Spinal cord (tissue), 10 donors: ENCODE measurements around the gene TNN. TPM values are rescaled to one million over a fixed set of nuclear protein-coding genes. Genes with fewer than 3 reads are reported as not detected.
"Not testable (repeated sequence)": the region's sequence is repeated elsewhere in the genome, so short reads cannot be mapped to it uniquely, and the experiment has no call there.

Experiments used
- DNase-seq, 6 donors: peaks; one replicate each; pipeline versions ENCODE4 v3.0.0 to v3.0.0-alpha.2; 2013 to 2015; ENCODE audit warnings: low spot score in 6 of 6, low read depth in 4 of 6
- H3K27ac ChIP-seq: one replicate; pipeline ENCODE4 v1.5.1; 2013; ENCODE audit warnings: low read depth, low read length, control low read depth
- H3K27me3 ChIP-seq: one replicate; pipeline ENCODE4 v1.6.1; 2013; ENCODE audit warnings: low read length; ENCODE audit not compliant: control insufficient read depth, insufficient read depth
- H3K36me3 ChIP-seq: one replicate; pipeline ENCODE4 v1.6.1; 2013; ENCODE audit warnings: low read length; ENCODE audit not compliant: control insufficient read depth, insufficient read depth
- H3K4me1 ChIP-seq: one replicate; pipeline ENCODE4 v1.6.1; 2013; ENCODE audit warnings: low read length; ENCODE audit not compliant: control insufficient read depth, insufficient read depth
- H3K4me3 ChIP-seq: one replicate; pipeline ENCODE4 v1.5.1; 2013; ENCODE audit warnings: low read depth, low read length, control low read depth
- H3K9me3 ChIP-seq: one replicate; pipeline ENCODE4 v1.6.1; 2013; ENCODE audit warnings: low read length; ENCODE audit not compliant: control insufficient read depth, insufficient read depth
- WGBS: methylation state at CpG from one replicate; pipeline ENCODE4 v1.1.5; 2013; ENCODE audit warnings: missing lambda C conversion rate; ENCODE audit not compliant: insufficient coverage; 5-methylcytosine and 5-hydroxymethylcytosine counted together
- polyA plus RNA-seq, 2 donors: library from polyadenylated mRNA; unstranded; fragments of 120-200 nt; gene quantifications; one replicate each; pipeline ENCODE4 v1.2.1, GENCODE V29; 2013; ENCODE audit not compliant: insufficient read length in 2 of 2
- total RNA-seq, 2 donors: library from RNA; depleted of rRNA in 1 of 2; stranded (reverse); fragments of 120-200 nt in 1 of 2; fragments of >200 nt in 1 of 2; gene quantifications; one replicate each; pipeline versions ENCODE4 v1.2.3 to v1.2.4, GENCODE V29; 2013 to 2014
- donor health status: healthy.

TNN gene
- total and polyA plus RNA-seq, 4 donors, result 1.6 to 16.4 (median 8.4) TPM

GRCh38 chr1:175037416-175037815, 30.2 kb upstream of the TNN start:
- WGBS, result no CpG with 5 or more reads among the region's 7 CpGs
- no peaks in the 10 kb centered on the region for H3K27me3 ChIP-seq
- H3K9me3 ChIP-seq, result no peaks in the 10 kb centered on the region
- peaks cover 3% of the 10 kb centered on the region for H3K4me1 ChIP-seq
- no peak overlapping the region for H3K27ac ChIP-seq
- H3K4me3 ChIP-seq, result no peak overlapping the region
- no peaks in the 10 kb centered on the region for H3K36me3 ChIP-seq
- no peak for DNase-seq

DNA sequence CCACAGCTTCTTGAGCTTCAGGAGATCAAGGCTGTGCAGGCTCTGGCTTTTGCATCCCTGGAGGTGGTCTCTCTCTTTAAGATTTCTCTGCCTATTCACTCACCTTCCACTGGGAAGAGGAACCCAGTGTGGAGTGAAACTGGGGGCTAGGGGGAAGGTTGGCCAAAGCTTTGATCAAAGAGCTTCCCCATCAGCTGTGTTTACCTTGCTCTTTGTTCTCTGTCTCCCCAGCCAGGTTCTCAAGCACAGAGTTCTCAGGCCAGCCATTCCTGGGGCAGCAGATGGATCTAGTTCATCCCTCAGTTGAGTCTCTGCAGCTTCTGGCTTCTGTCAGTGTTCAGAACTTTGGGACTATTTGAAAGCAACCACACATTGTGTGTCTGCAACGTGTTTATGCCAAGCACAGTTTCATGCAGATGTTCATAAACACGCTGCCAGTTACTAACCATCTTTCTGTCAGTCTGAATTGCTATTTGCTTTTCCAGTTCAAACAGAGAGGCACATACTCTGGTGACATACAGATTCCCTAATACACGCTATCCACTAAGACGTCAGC, 27.2 kb upstream of the TNN start:
- H3K4me1 ChIP-seq, result no peaks in the 10 kb centered on the region
- WGBS, result 89% methylated on average over 3 of the region's 4 CpGs
- no peaks in the 10 kb centered on the region for H3K36me3 ChIP-seq
- DNase-seq, result no peak
- no peak overlapping the region for H3K4me3 ChIP-seq
- H3K27ac ChIP-seq, result no peak overlapping the region
- H3K9me3 ChIP-seq, result no peaks in the 10 kb centered on the region
- H3K27me3 ChIP-seq, result no peaks in the 10 kb centered on the region

DNA sequence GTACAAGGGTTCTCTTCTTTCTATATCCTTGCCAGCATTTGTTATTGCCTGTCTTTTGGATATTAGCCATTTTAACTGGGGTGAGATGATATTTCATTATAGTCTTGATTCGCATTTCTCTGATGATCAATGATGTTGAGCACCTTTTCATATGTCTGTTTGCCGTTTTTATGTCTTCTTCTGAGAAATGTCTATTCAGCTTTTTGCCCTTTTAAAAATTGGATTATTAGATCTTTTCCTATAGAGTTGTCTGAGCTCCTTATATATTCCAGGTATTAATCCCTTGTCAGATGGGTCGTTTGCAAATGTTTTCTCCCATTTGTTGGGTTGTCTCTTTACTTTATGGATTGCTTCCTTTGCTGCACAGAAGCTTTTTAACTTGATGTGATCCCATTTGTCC, 25.0 kb upstream of the TNN start:
- no peaks in the 10 kb centered on the region for H3K27me3 ChIP-seq
- no peaks in the 10 kb centered on the region for H3K9me3 ChIP-seq
- no peak for DNase-seq
- no peaks in the 10 kb centered on the region for H3K36me3 ChIP-seq
- no peak overlapping the region for H3K27ac ChIP-seq
- H3K4me1 ChIP-seq, result no peaks in the 10 kb centered on the region
- no peak overlapping the region for H3K4me3 ChIP-seq
- WGBS, result no CpG with 5 or more reads among the region's 3 CpGs

- no peak overlapping the region for H3K4me3 ChIP-seq
- WGBS, result 50% methylated on average over 15 of the region's 19 CpGs
- H3K27me3 ChIP-seq, result no peaks in the 10 kb centered on the region
- no peak for DNase-seq
- H3K27ac ChIP-seq, result no peak overlapping the region
- H3K4me1 ChIP-seq, result no peaks in the 10 kb centered on the region
- H3K36me3 ChIP-seq, result no peaks in the 10 kb centered on the region
- H3K9me3 ChIP-seq, result no peaks in the 10 kb centered on the region
Observed at GRCh38 chr1:175043824-175044223, 23.8 kb upstream of the TNN start.

DNA sequence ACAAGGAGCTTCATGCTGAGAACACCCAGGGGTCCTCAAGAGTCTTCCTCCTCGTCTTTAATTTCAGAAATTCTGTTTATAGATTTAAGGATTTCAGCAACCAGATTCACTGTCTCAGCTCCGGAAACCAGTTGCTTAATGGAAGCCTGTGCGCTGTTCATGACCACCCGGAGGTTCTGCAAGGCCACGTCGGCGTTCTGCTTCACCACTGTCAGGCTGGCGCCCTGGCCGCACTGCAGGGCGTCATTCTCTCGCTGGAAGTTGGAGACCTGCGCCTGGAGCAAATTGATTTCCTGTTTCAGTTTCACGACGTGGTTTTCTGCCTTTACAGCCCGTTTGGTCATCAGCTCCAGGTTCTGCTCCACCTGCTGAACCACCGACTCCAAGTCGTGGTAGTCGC, 23.0 kb upstream of the TNN start:
- 96% methylated on average over 18 of the region's 18 CpGs for WGBS

DNA sequence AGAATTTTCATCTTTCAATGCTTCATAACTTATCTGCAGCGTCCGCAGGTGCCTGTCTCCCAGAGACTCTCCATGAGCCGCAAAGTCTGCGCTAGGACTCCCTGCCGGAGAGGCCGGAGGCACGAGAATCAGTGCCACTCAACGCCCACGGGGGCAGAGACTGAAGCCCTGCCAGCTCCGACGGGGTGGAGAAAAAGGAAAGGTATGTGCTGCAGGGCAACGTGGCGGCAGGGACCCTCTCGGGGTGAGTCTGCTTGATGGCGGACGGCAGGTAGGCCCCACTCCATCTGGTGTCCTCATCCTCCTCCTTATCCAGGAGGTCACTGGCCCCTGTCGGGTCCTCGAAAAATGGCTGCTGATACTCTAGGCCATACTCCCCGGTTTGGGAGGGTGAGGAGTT, 22.5 kb upstream of the TNN start:
- 95% methylated on average over 18 of the region's 19 CpGs for WGBS
- Histone ChIP-seq H3K27me3 (no peaks in the 10 kb centered on the region), H3K9me3 (no peaks in the 10 kb centered on the region), H3K4me3 (no peak overlapping the region), H3K27ac (no peak overlapping the region), H3K4me1 (no peaks in the 10 kb centered on the region), H3K36me3 (no peaks in the 10 kb centered on the region)
- no peak for DNase-seq

More for the DNA sequence above, 23.0 kb upstream of the TNN start:
- not testable (repeated sequence) for H3K4me3 ChIP-seq, H3K9me3 ChIP-seq, H3K36me3 ChIP-seq, DNase-seq, H3K27ac ChIP-seq, H3K27me3 ChIP-seq, H3K4me1 ChIP-seq

DNA sequence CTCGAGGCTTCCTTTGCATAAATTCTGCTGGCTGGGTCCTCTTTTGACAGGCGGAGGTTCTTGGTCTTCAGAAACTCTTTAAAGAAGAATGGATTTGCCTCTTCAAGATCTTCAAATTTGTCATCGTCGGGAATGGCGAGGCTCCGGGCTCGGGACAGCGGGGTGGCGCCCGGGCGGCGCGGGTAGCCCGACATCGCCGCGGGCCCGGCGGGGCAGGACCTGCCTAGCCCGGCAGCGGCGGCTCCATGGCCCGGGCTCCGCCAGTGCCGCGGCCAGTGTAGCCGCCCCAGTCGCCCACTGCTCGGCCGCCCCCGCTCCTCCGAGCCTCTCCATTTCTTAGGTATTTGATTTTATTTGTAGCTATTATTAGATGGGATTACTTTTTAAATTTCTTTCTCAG, 22.1 kb upstream of the TNN start:
- no peak for DNase-seq
- H3K9me3 ChIP-seq, result no peaks in the 10 kb centered on the region
- no peak overlapping the region for H3K4me3 ChIP-seq
- no peaks in the 10 kb centered on the region for H3K27me3 ChIP-seq
- H3K27ac ChIP-seq, result no peak overlapping the region
- no peaks in the 10 kb centered on the region for H3K36me3 ChIP-seq
- H3K4me1 ChIP-seq, result no peaks in the 10 kb centered on the region
- WGBS, result 99% methylated on average over 20 of the region's 32 CpGs

DNA sequence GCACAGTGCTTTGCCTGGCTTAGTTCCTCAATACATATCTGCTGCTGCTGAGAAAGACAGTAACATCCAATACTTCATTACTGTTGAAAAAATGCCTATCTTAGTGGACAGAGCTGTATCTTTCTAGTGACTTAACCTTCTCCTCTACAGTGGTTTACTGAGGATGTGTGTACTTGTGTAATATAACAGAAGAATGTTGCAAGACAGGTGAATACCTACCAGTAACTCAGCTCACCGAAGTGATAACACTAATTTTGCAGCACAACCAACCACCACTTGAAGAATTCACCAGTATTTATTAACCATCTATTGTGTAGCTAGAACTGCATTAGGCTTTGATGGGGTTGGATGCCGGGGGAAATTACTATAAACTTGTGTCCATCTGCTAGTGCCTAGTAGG, 16.6 kb upstream of the TNN start:
- DNase-seq, result no peak
- Histone ChIP-seq H3K27me3 (no peaks in the 10 kb centered on the region), H3K27ac (no peak overlapping the region), H3K36me3 (no peaks in the 10 kb centered on the region), H3K4me3 (no peak overlapping the region), H3K9me3 (no peaks in the 10 kb centered on the region), H3K4me1 (no peaks in the 10 kb centered on the region)
- WGBS, result no CpG with 5 or more reads among the region's 2 CpGs

GRCh38 chr1:175054736-175055135, 12.9 kb upstream of the TNN start:
- no peak for DNase-seq
- Histone ChIP-seq H3K4me3 (no peak overlapping the region), H3K27me3 (no peaks in the 10 kb centered on the region), H3K36me3 (no peaks in the 10 kb centered on the region), H3K27ac (no peak overlapping the region), H3K9me3 (no peaks in the 10 kb centered on the region), H3K4me1 (no peaks in the 10 kb centered on the region)
- 77% methylated on average over 2 of the region's 3 CpGs for WGBS

- Histone ChIP-seq H3K4me3 (no peak overlapping the region), H3K27me3 (no peaks in the 10 kb centered on the region), H3K4me1 (no peaks in the 10 kb centered on the region), H3K36me3 (no peaks in the 10 kb centered on the region), H3K9me3 (no peaks in the 10 kb centered on the region), H3K27ac (no peak overlapping the region)
- no CpG with 5 or more reads among the region's 1 CpG for WGBS
- DNase-seq, result no peak
Observed at GRCh38 chr1:175062339-175062738, 5.3 kb upstream of the TNN start.
